HG03469 (cell line): ENCODE measurements around the gene PSEN1.

Experiments used
- ATAC-seq: cut with Tn5 transposase; IDR thresholded peaks from one replicate; pipeline ENCODE4 v1.9.1; 2021; ENCODE audit warnings: mild to moderate bottlenecking, moderate library complexity, moderate number of reproducible peaks; ENCODE audit not compliant: unreplicated experiment

The PSEN1 gene

GRCh38 chr14:73251516-73252215 lies 115.4 kb downstream of the PSEN1 start:
- ATAC-seq = no peak

GRCh38 chr14:73252491-73253322 lies 116.4 kb downstream of the PSEN1 start:
- no peak for ATAC-seq

GRCh38 chr14:73253323-73253610 lies 117.0 kb downstream of the PSEN1 start:
- no peak for ATAC-seq

GRCh38 chr14:73253721-73254120 lies 117.4 kb downstream of the PSEN1 start:
- no peak for ATAC-seq

GRCh38 chr14:73254247-73255004 lies 118.1 kb downstream of the PSEN1 start:
- ATAC-seq = no peak

GRCh38 chr14:73255005-73255400 lies 118.7 kb downstream of the PSEN1 start:
- no peak for ATAC-seq

GRCh38 chr14:73255693-73256225 lies 119.5 kb downstream of the PSEN1 start:
- ATAC-seq = no peak

- no peak for ATAC-seq
These were observed 121.8 kb downstream of the PSEN1 start for GRCh38 chr14:73258076-73258475.

- ATAC-seq = no peak
These were observed 122.7 kb downstream of the PSEN1 start for GRCh38 chr14:73258845-73259611.

GRCh38 chr14:73259837-73260236 lies 123.5 kb downstream of the PSEN1 start:
- no peak for ATAC-seq

GRCh38 chr14:73260574-73260973 lies 124.3 kb downstream of the PSEN1 start:
- no peak for ATAC-seq

- no peak for ATAC-seq
These were observed 124.8 kb downstream of the PSEN1 start for GRCh38 chr14:73261075-73261474.

GRCh38 chr14:73261520-73262426 lies 125.5 kb downstream of the PSEN1 start:
- ATAC-seq = no peak

- ATAC-seq = no peak
These were observed 126.3 kb downstream of the PSEN1 start for GRCh38 chr14:73262427-73263183.

- no peak for ATAC-seq
These were observed 127.3 kb downstream of the PSEN1 start for GRCh38 chr14:73263606-73264005.

GRCh38 chr14:73264080-73264884 lies 128.0 kb downstream of the PSEN1 start:
- ATAC-seq = no peak

GRCh38 chr14:73264885-73265720 lies 128.8 kb downstream of the PSEN1 start:
- ATAC-seq = no peak
